HG02610 (cell line): Measurements from ENCODE around the gene WDR62.

Experiments
- ATAC-seq: cut with Tn5 transposase; IDR thresholded peaks from one replicate; pipeline ENCODE4 v1.9.1; 2021; ENCODE audit warnings: mild to moderate bottlenecking, moderate library complexity; ENCODE audit not compliant: unreplicated experiment

WDR62 gene

GRCh38 chr19:36139473-36140303, 85.0 kb downstream of the WDR62 start, which contains the start of gene CAPNS1:
TSS of gene CAPNS1 (plus strand) at chr19:36140066. CDS start at chr19:36141012, 946 bp downstream.
- ATAC-seq = peak; percentile 80

DNA sequence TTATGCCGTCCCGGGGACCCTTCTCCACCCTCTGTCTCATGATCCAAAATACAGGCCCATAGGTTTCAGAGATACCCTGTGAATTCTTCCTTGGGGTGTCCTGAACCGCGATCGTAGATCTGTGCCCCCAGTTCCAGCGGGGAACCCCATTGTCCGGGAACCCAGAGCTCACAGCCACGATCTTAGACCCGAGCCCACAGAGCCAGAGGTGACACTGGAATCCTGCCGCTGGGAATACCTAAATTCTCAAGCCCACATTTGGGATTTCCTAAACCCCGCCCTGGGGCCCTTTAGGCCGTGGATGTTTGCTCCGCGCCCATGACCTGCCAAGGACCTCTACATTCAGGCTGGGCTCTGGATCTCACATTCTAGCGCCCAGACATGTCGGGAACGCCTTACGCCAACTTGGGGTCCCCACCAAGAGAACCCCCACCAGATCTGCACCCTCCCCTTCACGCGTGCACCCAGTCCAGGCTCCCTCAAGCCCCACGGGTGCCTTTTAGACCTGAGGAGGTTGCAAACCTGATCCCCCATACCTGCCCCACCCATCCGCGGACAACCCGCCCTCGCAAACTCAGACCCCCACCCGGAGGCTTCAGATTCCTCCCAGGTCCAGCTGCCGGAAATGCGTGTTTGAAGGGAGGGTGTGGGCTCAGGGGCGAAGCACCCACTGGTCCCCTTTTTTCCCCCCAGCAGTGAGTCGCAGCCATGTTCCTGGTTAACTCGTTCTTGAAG, 85.8 kb downstream of the WDR62 start:
- no peak for ATAC-seq

DNA sequence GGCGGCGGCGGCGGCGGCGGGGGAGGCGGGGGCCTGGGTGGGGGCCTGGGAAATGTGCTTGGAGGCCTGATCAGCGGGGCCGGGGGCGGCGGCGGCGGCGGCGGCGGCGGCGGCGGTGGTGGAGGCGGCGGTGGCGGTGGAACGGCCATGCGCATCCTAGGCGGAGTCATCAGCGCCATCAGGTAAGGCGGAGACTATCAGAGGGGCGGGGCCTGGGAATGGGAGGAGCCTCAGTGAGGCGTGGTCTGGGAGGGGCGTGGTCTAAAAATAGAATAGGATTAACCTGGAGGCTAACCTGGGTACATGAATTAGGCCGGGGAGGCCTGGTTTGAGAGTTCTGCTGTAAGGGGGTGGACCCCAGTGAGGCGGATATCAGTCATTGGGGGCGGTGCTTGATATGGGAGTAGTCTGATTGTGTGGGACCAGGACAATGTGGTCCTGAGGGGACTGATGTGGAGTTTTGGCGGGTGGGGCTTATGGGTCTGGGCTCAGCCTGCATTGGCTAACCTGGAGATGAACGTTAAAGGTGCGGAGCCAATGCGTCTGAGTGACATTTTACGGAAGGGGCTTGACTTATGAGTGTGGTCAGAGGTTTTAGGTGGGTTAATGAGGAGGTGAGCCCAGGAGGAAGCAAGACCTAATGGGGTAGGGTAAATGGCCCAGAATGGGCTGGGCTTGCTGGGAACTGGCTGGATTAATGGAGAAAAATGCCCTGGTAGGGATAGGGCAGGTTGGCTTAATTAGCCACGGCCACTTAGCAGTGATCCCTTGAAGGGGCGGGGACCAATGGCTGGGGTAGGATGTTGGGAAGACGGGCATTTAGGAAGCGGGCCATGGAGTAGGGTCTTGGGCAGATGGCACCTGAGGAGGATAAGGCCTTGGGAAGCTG, 86.6 kb downstream of the WDR62 start:
- ATAC-seq = peak; percentile 35

- ATAC-seq = no peak
Observed at GRCh38 chr19:36142046-36142445, 87.3 kb downstream of the WDR62 start.

DNA sequence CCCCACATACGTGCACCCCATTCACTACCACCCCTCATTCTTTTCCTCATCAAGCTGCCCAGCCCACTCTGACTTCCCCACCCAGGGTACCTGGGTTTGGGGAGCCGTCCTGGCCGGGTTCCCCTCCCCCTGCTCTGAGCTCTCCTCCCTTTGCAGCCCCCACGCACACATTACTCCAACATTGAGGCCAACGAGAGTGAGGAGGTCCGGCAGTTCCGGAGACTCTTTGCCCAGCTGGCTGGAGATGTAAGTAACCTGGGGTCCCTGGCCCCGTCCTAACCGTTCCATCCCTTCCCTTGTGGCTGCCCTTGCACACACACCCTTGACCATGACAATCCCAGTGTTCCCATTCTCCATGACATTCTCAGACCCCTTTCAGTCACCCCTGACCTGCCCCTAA, 87.8 kb downstream of the WDR62 start:
- no peak for ATAC-seq

DNA sequence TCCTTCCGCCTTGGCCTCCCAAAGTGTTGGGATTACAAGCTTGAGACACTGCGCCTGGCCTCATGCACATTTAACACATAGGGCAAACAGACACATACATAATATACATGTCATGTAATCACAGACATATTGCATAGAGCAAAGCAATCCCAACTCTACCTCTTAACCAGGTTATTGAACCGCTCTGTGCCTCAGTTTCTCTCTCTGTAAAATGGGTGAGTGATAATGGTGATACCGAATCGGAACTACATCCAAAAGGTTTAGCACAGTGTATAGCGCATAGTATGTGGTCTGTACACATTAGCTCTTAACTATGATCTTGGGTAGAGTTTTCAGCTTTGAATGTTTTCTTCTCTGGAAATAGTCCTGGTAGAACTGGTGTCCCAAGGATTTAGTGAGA, 89.9 kb downstream of the WDR62 start:
- ATAC-seq = no peak

GRCh38 chr19:36149673-36150406, 95.1 kb downstream of the WDR62 start:
- no peak for ATAC-seq

DNA sequence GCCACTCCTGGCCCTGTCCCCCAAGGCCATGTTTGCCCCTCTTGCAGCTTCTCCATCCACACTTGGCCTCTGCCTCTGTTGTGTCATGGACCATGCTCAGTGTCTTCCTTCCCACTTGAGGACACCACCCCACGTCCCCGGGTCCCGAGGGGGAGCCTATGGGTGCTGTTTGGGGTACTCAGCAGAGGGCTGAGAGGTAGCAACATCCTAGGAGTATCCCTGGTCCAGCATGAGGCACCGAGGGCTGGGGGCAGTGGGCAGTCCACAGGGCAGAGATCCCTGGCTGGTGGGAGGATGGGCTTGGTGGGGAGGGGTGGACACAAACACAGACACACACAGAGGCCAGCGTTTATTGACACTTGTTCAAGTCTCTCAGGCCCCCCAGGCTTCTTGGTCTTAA, 95.9 kb downstream of the WDR62 start:
- no peak for ATAC-seq

GRCh38 chr19:36151144-36152018, 96.7 kb downstream of the WDR62 start:
- ATAC-seq = no peak

GRCh38 chr19:36152019-36152351, 97.3 kb downstream of the WDR62 start:
- no peak for ATAC-seq

- ATAC-seq = no peak
Observed at GRCh38 chr19:36152352-36153091, 97.8 kb downstream of the WDR62 start, which contains the start of gene COX7A1. TSS of gene COX7A1 (minus strand) at chr19:36152447. CDS start at chr19:36152407, 40 bp downstream.

GRCh38 chr19:36153126-36153525, 98.4 kb downstream of the WDR62 start:
- ATAC-seq = no peak
